GM12878 (cell line): ENCODE measurements around the gene ZCCHC3.

Experiments
- CTCF ChIP-seq, 3 experiments: IDR thresholded peaks in 2 of 3; conservative IDR thresholded peaks in 1 of 3; 2 replicates each; pipeline ENCODE4 v1.5.1; 2011; ENCODE audit warnings: low read depth in 3 of 3, low read length in 3 of 3, mild to moderate bottlenecking in 3 of 3, control low read depth in 2 of 3, moderate library complexity in 2 of 3, inconsistent platforms in 1 of 3, mixed read lengths in 1 of 3; ENCODE audit not compliant: control insufficient read depth in 2 of 3, insufficient read depth in 1 of 3; ENCODE audit errors: extremely low read depth in 1 of 3
- REST ChIP-seq: IDR thresholded peaks from 2 replicates; pipeline ENCODE4 v1.6.1; 2012; ENCODE audit warnings: mild to moderate bottlenecking, low read depth, low read length

GRCh38 chr20:347317-347639 is 49.9 kb downstream of the ZCCHC3 start:
- TF ChIP-seq CTCF (IDR thresholded peaks at IDR 0.05 in 2 of 3, conservative IDR thresholded peaks at IDR 0.05 in 1 of 3; ENCODE audit: control insufficient read depth in 2 of 3, extremely low read depth in 1 of 3, insufficient read depth in 1 of 3, low read depth in 3 of 3, low read length in 3 of 3) (no peak), REST (no peak)
